ENCODE data around the gene PJA2. TPM values are rescaled to one million over a fixed set of nuclear protein-coding genes. Genes with fewer than 3 reads are reported as not detected.
"Not testable (repeated sequence)": the region's sequence is repeated elsewhere in the genome, so short reads cannot be mapped to it uniquely, and the experiment has no call there.

Gene PJA2
- total RNA-seq, 5 donors from 2014 or later (not counting 1 experiment from before 2014, with no cell fraction given) = 61.7 to 68.4 (median 63.6) TPM

DNA sequence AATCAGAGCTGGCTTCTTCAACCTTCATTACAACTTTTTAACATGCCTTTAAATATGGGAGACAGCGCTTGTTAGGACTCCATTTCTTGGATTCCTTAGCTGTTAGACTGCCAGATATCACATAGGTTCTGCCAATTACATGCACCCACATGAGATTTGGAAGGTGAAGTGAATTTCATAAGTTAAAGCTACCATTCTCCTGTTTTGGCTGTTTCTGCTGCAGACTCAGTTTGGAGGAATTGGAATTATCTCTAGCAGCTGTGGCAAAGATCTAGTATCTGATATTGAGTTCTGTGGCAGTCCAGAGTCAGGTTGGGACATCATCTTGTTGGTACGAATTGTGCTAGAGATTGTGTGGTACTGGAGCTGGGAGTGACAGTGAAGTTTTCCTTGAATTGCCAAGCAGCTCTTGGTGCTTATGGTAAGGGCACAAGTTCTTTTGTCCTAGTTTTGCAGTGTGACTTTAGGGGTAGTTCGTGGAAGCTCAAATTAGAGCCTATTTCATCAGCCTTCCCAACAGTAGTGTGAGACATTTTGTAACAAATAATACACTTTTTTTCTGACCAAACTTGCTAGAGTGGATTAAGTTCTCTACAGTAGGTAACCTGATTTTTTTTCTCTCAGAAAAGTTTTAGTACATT is 9.1 kb upstream of the PJA2 start:
- ATAC-seq (replicated peaks in 1 of 4) = no peak
- Mint-ChIP-seq H3K36me3 (peaks cover 8% of the 10 kb centered on the region), H3K4me3 (no peak overlapping the region), H3K4me1 (no peaks in the 10 kb centered on the region), H3K27me3 (peaks cover 0 to 1% of the 10 kb centered on the region in 2 donors), H3K27ac (no peak overlapping the region), H3K9me3 (peaks cover 6 to 17% (median 14%) of the 10 kb centered on the region in 3 donors)
- POLR2A ChIA-PET = no interaction called here
- H3K4me1 ChIP-seq (ENCODE audit: control insufficient read depth in 1 of 2, extremely low read depth in 1 of 2, insufficient read depth in 2 of 2, low read length in 2 of 2) = no peaks in the 10 kb centered on the region
- H3K9me3 ChIP-seq = no peaks in the 10 kb centered on the region
- no peaks in the 10 kb centered on the region for H3K36me3 ChIP-seq (ENCODE audit: control insufficient read depth in 2 of 2, extremely low read depth in 1 of 2, insufficient read depth in 1 of 2, low read length in 1 of 2)
- H3K27ac ChIP-seq (ENCODE audit: low read length) = no peak overlapping the region
- CTCF ChIA-PET = interaction anchor here in 1 of 2 donors (0.6 kb wide), 1 partner anchor 18 kb away, joined by 4 read pairs; no protein-coding TSS in a partner anchor
- DNase-seq = no peak
- WGBS (ENCODE audit: insufficient coverage) = 55% methylated on average over 1 of the region's 3 CpGs
- H3K27me3 ChIP-seq (replicated peaks in 1 of 2; ENCODE audit: control insufficient read depth in 2 of 2, extremely low read depth in 1 of 2, insufficient read depth in 2 of 2, low read length in 1 of 2) = no peaks in the 10 kb centered on the region
- H3K4me3 ChIP-seq (ENCODE audit: control insufficient read depth in 1 of 2, extremely low read depth in 1 of 2, low read length in 1 of 2) = no peak overlapping the region

DNA sequence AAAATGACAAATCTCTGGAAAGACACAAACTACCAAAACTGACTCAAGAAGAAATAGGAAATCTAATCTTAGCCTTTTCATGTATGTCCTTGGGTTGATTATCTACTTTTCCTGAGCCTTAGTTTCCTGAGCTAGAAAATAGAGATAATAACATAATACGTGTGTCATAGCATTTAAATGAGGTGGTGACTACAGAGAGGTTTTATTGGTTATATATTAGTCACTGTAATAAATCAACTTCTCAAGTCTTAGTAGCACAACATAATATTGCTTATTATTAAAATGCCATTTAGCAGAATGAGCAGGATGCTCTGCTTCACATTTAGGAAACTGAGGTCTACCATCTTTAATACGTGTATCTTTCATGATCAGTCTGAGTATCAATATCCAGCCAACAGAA is 7.1 kb upstream of the PJA2 start:
- Histone ChIP-seq H3K36me3 (ENCODE audit: control insufficient read depth in 2 of 2, extremely low read depth in 1 of 2, insufficient read depth in 1 of 2, low read length in 1 of 2) (no peaks in the 10 kb centered on the region), H3K4me3 (ENCODE audit: control insufficient read depth in 1 of 2, extremely low read depth in 1 of 2, low read length in 1 of 2) (no peak overlapping the region), H3K27ac (ENCODE audit: low read length) (no peak overlapping the region), H3K27me3 (replicated peaks in 1 of 2; ENCODE audit: control insufficient read depth in 2 of 2, extremely low read depth in 1 of 2, insufficient read depth in 2 of 2, low read length in 1 of 2) (no peaks in the 10 kb centered on the region), H3K9me3 (no peaks in the 10 kb centered on the region), H3K4me1 (ENCODE audit: control insufficient read depth in 1 of 2, extremely low read depth in 1 of 2, insufficient read depth in 2 of 2, low read length in 2 of 2) (no peaks in the 10 kb centered on the region)
- ChIA-PET CTCF (interaction anchor here in 1 of 2 donors (1.1 kb wide), 1 partner anchor 35 kb away, joined by 3 read pairs; no protein-coding TSS in a partner anchor), POLR2A (no interaction called here)
- DNase-seq (no peak), ATAC-seq (replicated peaks in 1 of 4) (no peak)
- Mint-ChIP-seq H3K36me3 (peaks cover 8% of the 10 kb centered on the region), H3K27ac (no peak overlapping the region), H3K4me1 (peaks cover 0 to 3% (median 2%) of the 10 kb centered on the region in 3 donors), H3K27me3 (no peaks in the 10 kb centered on the region), H3K9me3 (peaks cover 8 to 18% (median 14%) of the 10 kb centered on the region in 3 donors), H3K4me3 (no peak overlapping the region)
- no CpG with 5 or more reads among the region's 2 CpGs for WGBS (ENCODE audit: insufficient coverage)

DNA sequence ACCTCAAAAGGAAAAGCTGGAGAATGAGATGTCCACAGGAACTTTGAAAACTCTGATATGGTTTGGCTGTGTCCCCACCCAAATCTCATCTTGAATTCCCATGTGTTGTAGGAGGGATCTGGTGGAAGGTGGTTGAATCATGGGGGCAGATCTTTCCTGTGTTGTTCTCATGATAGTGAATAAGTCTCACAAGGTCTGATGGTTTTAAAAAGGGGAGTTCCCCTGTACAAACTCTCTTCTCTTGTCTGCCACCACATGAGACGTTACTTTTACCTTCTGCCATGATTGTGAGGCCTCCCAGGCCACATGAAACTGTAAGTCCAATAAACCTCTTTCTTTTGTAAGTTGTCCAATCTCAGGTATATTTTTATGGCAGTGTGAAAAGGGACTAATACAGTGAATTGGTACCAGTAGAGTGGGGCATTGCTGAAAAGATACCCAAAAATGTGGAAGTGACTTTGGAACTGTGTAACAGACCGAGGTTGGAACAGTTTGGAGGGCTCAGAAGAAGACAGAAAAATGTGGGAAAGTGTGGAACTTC is 4.2 kb upstream of the PJA2 start:
- H3K27me3 ChIP-seq (replicated peaks in 1 of 2; ENCODE audit: control insufficient read depth in 2 of 2, extremely low read depth in 1 of 2, insufficient read depth in 2 of 2, low read length in 1 of 2); CTCF ChIA-PET; H3K4me1 ChIP-seq (ENCODE audit: control insufficient read depth in 1 of 2, extremely low read depth in 1 of 2, insufficient read depth in 2 of 2, low read length in 2 of 2); H3K36me3 Mint-ChIP-seq; H3K4me3 ChIP-seq (ENCODE audit: control insufficient read depth in 1 of 2, extremely low read depth in 1 of 2, low read length in 1 of 2); H3K27ac ChIP-seq (ENCODE audit: low read length); H3K9me3 ChIP-seq; H3K4me3 Mint-ChIP-seq; H3K36me3 ChIP-seq (ENCODE audit: control insufficient read depth in 2 of 2, extremely low read depth in 1 of 2, insufficient read depth in 1 of 2, low read length in 1 of 2); POLR2A ChIA-PET; H3K27ac Mint-ChIP-seq; H3K27me3 Mint-ChIP-seq; ATAC-seq (replicated peaks in 1 of 4): not testable (repeated sequence)
- peaks cover 8 to 15% (median 14%) of the 10 kb centered on the region in 3 donors for H3K4me1 Mint-ChIP-seq
- WGBS (ENCODE audit: insufficient coverage) = 93% methylated on average over 1 of the region's 2 CpGs
- H3K9me3 Mint-ChIP-seq = peaks cover 8 to 18% (median 14%) of the 10 kb centered on the region in 3 donors
- DNase-seq = peak in 1 of 35 experiments; percentile 12

DNA sequence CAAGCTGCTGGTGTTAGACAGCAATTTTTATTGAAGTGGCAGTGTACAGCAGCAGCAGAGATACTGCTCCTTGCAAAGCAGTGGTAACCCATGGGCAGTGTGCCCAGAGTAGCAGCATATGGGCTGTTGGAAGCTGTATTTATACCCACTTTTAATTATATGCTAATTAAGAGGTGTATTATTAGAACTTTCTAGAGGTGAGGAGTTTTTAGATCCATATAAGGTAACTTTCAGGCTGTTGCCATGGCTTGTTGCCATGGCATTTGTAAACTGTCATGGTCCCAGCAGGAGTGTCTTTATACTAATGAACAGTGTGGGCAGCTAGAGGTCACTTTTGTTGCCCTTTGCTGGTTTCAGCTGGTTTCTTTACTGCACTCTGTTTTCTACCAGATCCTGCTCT is 3.7 kb upstream of the PJA2 start:
- Histone ChIP-seq H3K27ac (ENCODE audit: low read length) (no peak overlapping the region), H3K4me1 (ENCODE audit: control insufficient read depth in 1 of 2, extremely low read depth in 1 of 2, insufficient read depth in 2 of 2, low read length in 2 of 2) (peaks cover 0 to under 1% of the 10 kb centered on the region in 2 experiments), H3K27me3 (replicated peaks in 1 of 2; ENCODE audit: control insufficient read depth in 2 of 2, extremely low read depth in 1 of 2, insufficient read depth in 2 of 2, low read length in 1 of 2) (no peaks in the 10 kb centered on the region), H3K36me3 (ENCODE audit: control insufficient read depth in 2 of 2, extremely low read depth in 1 of 2, insufficient read depth in 1 of 2, low read length in 1 of 2) (no peaks in the 10 kb centered on the region), H3K9me3 (no peaks in the 10 kb centered on the region), H3K4me3 (ENCODE audit: control insufficient read depth in 1 of 2, extremely low read depth in 1 of 2, low read length in 1 of 2) (no peak overlapping the region)
- CTCF ChIA-PET = no interaction called here
- peaks cover 10 to 15% (median 14%) of the 10 kb centered on the region in 3 donors for H3K4me1 Mint-ChIP-seq
- peaks cover 8 to 18% (median 14%) of the 10 kb centered on the region in 3 donors for H3K9me3 Mint-ChIP-seq
- POLR2A ChIA-PET = no interaction called here
- H3K36me3 Mint-ChIP-seq = peaks cover 8% of the 10 kb centered on the region
- no peak overlapping the region for H3K27ac Mint-ChIP-seq
- ATAC-seq (replicated peaks in 1 of 4) (no peak), DNase-seq (no peak)
- no peak overlapping the region for H3K4me3 Mint-ChIP-seq
- H3K27me3 Mint-ChIP-seq = no peaks in the 10 kb centered on the region

DNA sequence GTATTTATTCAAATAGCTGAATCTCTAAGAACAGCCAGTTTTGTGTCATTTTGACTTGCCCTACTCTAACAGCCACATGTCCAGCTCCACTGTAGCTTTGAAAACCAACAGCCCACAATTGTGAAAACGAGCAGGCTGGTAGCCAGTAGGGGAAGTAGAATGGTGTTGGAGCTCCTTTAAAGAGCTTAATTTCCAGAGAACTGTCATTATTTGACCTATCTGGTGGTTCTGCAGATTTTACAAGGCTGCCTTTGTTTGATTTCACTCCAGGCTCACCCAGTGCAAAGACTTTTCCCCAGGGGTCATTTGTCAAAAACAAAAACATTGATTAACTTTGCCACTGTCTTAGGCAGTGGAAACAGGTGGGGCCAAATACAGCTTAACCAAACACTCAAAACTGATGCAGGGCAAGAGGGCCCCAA is 3.2 kb upstream of the PJA2 start:
- Mint-ChIP-seq H3K36me3 (peaks cover 8% of the 10 kb centered on the region), H3K27me3 (no peaks in the 10 kb centered on the region), H3K4me3 (no peak overlapping the region), H3K27ac (peak overlapping the region in 1 of 2 donors; percentile 31), H3K4me1 (peaks cover 14 to 15% (median 14%) of the 10 kb centered on the region in 3 donors), H3K9me3 (peaks cover 8 to 18% (median 14%) of the 10 kb centered on the region in 3 donors)
- Histone ChIP-seq H3K4me1 (ENCODE audit: control insufficient read depth in 1 of 2, extremely low read depth in 1 of 2, insufficient read depth in 2 of 2, low read length in 2 of 2) (peaks cover 0 to 4% of the 10 kb centered on the region in 2 experiments), H3K36me3 (ENCODE audit: control insufficient read depth in 2 of 2, extremely low read depth in 1 of 2, insufficient read depth in 1 of 2, low read length in 1 of 2) (no peaks in the 10 kb centered on the region), H3K27ac (ENCODE audit: low read length) (no peak overlapping the region), H3K27me3 (replicated peaks in 1 of 2; ENCODE audit: control insufficient read depth in 2 of 2, extremely low read depth in 1 of 2, insufficient read depth in 2 of 2, low read length in 1 of 2) (no peaks in the 10 kb centered on the region), H3K9me3 (no peaks in the 10 kb centered on the region), H3K4me3 (ENCODE audit: control insufficient read depth in 1 of 2, extremely low read depth in 1 of 2, low read length in 1 of 2) (no peak overlapping the region)
- ChIA-PET POLR2A (no interaction called here), CTCF (interaction anchor here in 1 of 2 donors (0.6 kb wide), 1 partner anchor 137 kb away, joined by 7 read pairs; no protein-coding TSS in a partner anchor)
- DNase-seq (no peak), ATAC-seq (replicated peaks in 1 of 4) (no peak)
- 80% methylated on average over 1 of the region's 1 CpG for WGBS (ENCODE audit: insufficient coverage)

DNA sequence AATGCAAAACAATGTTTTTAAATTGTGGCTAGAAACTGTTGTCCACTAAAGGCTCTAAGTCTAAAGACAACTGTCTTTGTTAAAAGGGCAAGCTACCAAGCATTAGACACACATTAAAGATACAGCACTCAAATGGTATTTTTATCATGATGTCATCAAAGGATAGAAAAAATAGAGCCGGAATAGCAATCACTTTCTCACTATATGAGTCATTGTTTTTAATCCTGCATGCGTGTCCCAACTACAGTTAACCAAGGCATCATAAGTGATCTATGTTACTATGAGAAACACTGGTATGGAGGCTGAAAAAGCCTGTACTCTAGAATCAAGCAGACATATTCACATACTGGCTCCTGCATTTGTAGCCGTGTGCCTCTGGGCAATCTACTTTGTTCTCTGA is 1.9 kb upstream of the PJA2 start:
- Mint-ChIP-seq H3K36me3 (peaks cover 8% of the 10 kb centered on the region), H3K4me1 (peaks cover 26 to 28% (median 27%) of the 10 kb centered on the region in 3 donors), H3K27me3 (no peaks in the 10 kb centered on the region), H3K9me3 (peaks cover 8 to 18% (median 14%) of the 10 kb centered on the region in 3 donors), H3K27ac (peak overlapping the region; percentile 15 to 29), H3K4me3 (peak overlapping the region in 1 of 3 donors; percentile 97)
- Histone ChIP-seq H3K4me3 (ENCODE audit: control insufficient read depth in 1 of 2, extremely low read depth in 1 of 2, low read length in 1 of 2) (no peak overlapping the region), H3K27me3 (replicated peaks in 1 of 2; ENCODE audit: control insufficient read depth in 2 of 2, extremely low read depth in 1 of 2, insufficient read depth in 2 of 2, low read length in 1 of 2) (no peaks in the 10 kb centered on the region), H3K27ac (ENCODE audit: low read length) (no peak overlapping the region), H3K4me1 (ENCODE audit: control insufficient read depth in 1 of 2, extremely low read depth in 1 of 2, insufficient read depth in 2 of 2, low read length in 2 of 2) (peaks cover 0 to 14% of the 10 kb centered on the region in 2 experiments), H3K36me3 (ENCODE audit: control insufficient read depth in 2 of 2, extremely low read depth in 1 of 2, insufficient read depth in 1 of 2, low read length in 1 of 2) (no peaks in the 10 kb centered on the region), H3K9me3 (no peaks in the 10 kb centered on the region)
- ATAC-seq (replicated peaks in 1 of 4) = no peak
- peak in 1 of 35 experiments; percentile 47 for DNase-seq
- ChIA-PET POLR2A (no interaction called here), CTCF (interaction anchor here in 1 of 2 donors (0.5 kb wide), 1 partner anchor 35 kb away, joined by 3 read pairs; no protein-coding TSS in a partner anchor)
- WGBS (ENCODE audit: insufficient coverage) = no CpG with 5 or more reads among the region's 3 CpGs
